HG03457 (cell line): ENCODE data around the gene ENPP7.
"Not testable (repeated sequence)": the region's sequence is repeated elsewhere in the genome, so short reads cannot be mapped to it uniquely, and the experiment has no call there.

Experiments used
- ATAC-seq: cut with Tn5 transposase; IDR thresholded peaks from one replicate; pipeline ENCODE4 v1.9.1; 2021; ENCODE audit warnings: moderate number of reproducible peaks; ENCODE audit not compliant: unreplicated experiment

ENPP7 gene

DNA sequence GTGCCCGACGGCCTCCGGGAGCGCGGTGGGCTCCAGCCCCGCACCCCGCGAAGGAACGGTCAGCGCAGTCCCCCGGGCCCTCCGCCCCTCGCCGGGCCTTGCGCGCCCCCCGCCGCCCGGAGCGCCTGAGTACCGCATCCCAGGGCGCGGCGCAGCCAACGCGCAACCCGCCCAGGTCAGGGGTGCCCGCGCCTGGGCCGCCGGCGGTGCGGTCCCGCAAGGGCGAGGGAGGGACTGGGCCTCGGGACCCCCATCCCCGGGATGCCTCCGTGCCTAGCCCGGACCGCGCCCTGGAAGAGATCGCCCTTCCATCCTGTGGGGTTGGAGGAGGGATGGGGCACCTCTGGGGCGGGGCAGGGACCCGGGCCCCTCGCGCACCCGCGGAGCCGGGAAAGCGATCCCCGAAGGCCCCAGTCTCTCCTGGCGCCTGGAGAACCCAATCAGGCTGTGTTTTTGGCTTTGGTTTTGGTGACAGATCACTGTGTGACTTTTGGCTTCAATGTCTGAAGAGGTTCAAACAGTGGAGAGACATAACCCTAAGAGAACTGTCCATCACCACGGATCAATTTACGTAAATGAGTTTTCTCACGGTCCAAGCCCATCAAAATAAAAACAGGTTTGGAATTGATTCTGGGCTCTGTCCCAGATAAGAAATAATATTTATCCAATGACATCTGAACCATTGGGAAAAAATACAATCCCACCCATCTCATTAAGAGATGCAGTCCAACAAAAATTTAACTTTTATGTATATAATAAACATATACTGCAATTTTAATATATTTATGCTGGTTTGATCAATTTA, 17.8 kb downstream of the ENPP7 start:
- no peak for ATAC-seq

DNA sequence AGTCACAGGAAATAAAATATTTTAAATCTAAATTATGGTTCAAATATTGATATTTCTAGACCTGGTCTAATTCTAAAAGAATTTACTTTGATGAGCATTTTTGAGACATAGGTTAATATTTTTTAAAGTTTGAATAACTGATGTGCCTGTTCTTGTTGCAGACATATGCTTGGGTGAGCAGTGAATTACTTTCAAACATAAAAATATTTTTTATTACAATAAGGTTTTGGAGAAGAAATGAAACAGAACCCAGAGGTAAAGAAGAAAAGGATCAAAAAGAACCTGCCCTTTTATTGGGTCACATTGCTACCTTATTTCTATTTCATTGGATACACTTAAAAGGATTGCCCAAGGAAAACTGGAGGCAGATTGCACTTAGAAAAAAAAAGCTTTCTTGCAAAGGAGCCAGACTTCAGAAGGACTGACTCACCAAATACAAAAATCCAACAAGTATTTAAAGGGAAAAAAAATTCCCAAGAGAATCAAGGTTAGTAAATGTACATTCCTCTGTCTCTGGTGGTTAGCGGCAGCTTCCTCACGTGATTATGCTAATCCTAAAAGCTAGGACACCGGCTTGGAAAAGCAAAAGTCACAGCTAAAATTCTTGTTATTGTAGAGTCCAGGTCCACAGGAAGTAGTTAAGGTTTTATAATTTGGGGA, 18.5 kb downstream of the ENPP7 start:
- ATAC-seq: no peak

DNA sequence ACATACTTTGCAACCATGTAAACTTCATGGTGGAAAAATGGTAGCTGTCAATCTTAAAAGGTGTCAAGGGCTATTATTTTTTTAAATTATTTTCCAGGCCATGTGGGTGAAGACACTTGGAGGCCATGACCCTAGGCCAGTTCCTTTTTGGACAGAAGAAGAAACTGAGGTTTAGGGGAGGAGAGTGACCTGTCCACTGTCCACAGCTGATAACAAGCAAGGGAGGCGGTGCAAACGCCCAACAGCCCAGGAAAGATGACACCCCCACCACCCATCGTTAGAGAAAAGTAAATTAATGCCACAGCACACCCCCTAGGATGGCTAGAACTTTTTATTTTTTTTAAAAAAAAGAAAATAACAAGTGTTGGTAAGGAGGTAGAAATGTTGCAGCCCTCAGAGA, 19.2 kb downstream of the ENPP7 start:
- no peak for ATAC-seq

DNA sequence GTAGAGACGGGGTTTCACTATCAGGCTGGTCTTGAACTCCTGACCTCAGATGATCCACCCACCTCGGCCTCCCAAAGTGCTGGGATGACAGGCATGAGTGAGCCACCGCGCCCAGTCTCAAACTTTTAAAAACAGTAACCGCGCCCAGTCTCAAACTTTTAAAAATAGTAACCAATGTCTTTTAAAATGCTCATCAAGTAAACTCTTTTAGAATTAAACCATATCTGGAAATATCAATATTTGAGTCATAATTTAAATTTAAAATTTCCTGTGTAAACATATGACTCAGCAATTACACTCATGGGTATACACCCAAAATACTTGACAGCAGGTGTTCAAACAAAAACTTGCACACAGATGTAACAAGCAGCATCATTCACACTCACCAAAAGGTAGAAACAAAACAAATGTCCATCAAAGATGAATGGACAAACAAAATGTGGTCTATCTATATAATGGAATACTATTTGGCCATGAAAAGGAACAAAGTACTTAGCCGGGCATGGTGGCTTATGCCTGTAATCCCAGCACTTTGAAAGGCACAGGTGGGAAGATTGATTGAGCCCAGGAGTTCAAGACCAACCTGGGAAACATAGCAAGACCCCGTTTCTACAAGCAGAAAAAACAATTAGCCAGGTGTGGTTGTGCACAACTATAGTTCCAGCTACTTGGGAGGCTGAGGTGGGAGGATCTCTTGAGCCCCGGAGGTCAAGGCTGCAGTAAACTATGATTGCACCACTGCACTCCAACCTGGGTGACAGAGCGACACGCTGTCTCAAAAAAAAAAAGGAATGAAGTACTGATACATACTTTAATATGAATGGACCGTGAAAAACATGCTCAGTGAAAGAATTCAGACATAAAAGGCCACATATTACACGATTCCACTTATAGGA, 20.2 kb downstream of the ENPP7 start:
- ATAC-seq: no peak

DNA sequence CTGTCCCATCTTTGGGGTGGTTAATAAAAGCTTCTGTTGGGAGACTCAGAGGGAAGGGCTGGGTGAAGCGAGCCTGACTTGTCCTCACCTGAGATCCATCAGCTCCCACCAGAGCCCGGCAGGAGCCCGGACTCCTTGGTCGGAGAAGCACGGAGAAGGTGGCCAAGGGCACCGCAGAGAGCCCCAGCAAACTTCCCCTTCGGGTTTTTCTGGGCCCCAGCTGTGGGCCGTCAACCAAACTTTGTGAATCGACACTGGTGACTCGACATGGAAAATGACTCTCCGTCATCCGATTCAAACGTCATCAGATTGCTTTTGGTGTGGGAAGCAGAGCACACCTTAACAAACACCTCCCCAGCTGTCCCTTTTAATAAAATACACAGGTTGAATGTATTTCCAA, 21.4 kb downstream of the ENPP7 start:
- ATAC-seq: no peak

DNA sequence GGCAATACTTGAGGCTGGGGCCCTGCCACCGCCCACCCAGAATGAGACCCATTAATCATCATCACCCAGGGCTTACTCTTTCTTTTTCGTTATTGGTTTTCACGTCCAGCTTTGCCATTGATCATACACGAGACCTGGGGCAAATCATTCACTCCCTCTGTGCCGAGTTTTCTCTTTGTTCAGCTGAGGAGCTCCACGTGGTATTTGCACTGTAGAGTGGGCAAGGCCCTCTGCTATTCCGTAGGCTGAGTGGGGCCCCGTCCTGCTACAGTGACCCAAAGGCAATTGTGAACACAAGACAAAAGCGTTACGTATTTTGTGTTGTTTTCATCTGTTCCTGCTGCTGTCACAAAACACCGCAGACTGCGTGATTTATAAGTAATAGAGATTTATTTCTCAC, 23.6 kb downstream of the ENPP7 start:
- ATAC-seq: no peak

DNA sequence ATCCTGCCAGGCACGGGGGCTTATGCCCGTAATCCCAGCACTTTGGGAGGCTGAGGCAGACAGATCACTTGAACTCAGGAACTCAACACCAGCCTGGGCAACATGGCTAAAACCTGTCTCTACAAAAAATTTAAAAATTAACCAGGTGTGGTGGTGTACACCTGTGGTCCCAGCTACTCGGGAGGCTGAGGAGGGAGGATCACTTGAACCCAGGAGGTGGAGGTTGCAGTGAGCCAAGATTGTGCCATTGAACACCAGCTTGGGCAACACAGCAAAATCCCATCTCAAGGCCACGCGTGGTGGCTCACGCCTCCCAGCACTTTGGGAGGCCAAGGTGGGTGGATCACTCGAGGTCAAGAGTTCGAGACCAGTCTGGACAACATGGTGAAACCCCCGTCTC, 24.2 kb downstream of the ENPP7 start:
- not testable (repeated sequence) for ATAC-seq

DNA sequence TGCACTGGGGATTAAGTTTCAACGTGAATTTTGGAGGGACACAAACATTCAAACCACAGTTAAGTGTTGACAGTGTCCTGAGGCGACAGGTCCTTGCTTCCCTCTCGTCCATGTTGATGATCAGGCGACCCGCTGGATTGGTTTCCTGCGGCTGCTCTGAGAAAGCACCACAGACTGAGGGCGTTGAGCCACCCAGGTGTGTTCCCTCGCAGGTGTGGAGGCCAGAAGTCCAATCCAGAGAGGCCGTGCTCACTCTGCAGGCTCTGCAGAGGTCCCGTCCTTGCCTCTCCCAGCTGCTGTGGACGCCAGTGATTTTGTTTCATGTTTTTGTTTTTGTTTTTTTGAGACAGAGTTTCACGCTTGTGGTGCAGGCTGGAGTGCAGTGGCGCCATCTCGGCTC, 24.8 kb downstream of the ENPP7 start:
- no peak for ATAC-seq

DNA sequence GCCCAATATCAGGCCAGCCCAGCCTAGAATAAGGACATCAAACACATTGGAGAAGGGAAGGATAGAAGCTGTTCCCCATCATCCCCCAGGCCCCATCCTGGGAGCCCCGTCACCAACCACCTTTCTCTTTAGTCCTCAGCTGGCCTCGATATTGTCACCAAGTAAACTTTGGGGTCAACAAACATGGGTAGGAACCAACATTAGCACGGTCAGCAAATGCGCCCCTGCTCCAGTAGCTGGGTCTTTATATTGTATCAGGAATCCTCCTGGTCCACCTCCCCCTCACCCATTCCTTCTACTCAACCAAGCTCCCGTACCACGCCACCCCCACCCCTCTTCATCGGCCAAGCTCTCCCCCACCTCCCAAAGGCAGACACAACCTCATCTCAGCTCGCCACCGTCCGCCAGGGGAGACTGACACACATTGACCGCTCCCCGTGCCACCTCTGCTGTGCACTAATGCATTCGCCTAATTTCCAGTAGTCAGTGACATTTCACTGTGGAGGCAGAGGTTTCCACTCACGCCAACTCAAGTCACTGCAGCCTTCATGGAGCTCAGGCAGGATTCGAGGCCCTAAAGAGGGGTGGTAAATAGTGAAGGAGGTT, 26.5 kb downstream of the ENPP7 start:
- ATAC-seq: no peak

DNA sequence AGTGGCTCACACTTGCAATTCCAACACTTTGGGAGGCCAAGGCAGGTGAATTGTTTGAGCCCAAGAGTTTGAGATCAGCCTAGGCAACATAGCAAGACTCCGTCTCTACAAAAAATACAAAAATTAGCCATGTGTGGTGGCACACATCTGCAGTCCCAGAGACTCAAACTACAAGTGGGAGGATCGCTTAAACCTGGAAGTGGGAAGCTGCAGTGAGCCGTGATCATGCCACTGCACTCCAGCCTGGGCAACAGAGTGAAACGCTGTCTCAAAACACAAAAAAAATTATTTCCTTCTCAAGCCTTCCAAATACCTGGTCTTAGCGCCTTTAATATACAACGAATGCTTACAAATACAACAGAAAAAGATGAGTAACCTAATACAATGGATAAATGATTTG, 27.5 kb downstream of the ENPP7 start:
- ATAC-seq: no peak

DNA sequence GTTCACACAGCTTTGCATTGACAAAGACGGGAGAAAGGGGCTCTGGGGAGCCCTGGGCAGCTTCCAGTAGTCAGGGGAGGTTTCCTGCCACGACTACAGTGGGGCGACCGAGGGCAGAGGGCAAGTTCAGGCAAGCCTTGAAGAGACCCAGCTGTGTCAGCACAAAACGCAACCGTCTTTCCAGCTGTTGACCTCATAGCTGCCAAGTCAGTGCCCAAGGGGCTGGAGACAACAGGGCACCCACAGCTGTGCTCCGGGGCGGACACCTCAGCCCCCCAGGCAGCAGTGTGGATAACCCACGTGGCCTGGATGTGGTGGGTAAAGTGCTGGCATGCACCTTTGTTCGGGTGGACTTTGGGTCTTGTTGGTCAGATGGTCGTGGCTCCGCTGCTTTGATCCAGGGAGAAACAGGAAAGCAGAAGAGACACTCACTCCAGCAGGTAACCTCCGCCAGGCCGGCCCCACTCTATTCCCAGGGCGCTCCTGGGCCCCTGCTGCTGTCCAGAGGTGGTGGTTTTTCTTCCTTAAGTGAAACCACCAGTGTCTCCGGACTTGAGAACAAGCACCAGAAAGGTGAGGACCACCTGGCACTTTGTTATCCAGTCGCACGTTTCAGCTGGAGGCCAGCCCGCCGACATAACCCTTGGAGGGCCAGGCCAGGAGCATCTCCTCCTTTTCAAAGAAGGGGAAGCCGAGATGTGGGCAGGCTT, 29.6 kb downstream of the ENPP7 start:
- no peak for ATAC-seq

DNA sequence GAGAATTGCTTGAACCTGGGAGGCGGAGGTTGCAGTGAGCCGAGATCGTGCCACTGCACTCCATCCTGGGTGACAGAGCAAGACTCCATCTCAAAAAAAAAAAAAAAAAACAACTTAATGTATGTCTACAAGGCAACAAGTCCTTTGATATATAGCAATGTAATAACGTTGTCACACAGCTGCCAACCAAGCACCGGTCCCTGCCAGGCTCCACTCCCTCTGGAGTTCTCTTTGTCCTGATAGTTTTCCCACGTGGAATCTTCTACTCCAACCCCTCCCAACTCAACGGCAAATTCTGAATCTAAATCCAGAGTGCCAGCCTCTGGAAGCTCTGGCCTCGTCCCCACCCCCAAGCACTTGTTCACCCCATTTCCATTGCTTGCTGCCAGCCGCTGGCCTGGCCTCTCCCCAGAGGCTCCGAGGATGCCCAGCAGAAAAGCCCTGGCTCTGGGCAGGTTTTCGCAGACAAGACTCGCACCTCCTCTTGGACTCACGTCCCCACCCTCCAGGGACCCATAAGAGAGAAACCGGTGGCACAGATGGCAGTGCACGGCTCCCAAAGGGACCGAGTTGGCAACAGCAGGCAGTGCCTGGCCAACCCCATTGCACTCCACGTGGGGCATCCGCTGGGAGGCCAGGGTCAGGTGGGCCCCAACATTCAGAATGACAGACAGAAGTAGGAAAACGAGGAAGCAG, 31.3 kb downstream of the ENPP7 start:
- ATAC-seq: no peak

DNA sequence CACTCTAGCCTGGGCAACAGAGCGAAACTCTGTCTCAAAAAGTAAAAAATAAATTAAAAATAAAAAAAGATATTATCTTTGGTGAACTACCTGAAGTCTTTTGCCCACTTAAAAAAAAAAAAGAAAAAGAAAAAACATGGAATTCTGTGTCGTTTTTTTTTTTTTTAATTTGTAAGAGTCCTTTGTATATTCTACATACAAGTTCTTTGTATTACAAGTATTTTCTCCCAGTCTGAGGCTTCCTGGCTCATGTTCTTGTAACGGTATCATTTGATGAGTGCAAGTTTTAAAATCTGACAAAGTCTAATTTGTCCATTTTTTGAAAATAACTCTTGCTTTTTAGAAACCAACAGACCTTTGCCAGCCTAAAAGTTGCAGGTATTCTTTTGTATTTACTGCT, 35.0 kb downstream of the ENPP7 start:
- no peak for ATAC-seq

DNA sequence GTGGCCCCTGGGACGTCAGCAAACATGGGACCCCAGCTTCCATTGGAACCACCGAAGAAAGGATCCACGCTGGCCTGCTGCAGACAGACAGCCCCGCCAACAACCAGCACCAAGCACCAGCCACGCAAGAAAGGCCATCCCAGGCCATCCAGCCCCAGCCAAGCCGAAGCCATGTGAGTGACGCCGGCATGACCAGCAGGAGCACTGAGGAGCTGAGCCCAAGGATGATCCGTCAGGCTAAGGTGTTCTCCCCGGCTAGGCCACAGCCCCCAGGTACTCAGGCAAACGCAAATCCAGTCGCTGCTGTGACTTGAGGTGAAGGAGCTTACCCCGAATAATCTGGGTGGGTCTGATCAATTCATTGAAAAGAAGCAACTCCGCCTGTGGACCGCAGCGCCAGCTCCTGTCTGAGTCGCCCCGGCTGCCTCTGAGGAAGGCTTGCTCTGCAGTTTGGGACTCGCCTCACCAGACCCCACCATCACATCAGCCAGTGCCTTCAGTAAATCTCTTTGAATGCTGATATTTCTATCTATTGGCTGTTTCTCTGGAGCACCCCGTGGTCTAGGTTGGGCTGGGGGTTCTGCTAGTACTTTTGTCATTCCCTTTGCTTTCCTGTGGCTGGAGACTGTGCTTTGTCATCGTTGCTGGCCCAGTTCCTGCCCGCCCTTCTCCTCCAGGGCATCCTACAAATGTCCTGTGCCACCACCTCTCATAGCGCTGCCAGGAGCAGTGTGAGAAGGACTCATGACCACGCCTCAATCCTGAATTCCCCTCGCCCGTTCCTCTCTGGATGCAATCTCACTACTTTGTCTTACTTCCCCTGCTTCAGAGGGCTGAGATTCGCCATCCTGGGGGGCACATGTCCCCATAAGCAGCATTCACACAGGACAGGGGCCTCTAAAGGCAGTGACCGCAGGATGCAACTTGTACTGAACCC, 39.1 kb downstream of the ENPP7 start:
- ATAC-seq: no peak

DNA sequence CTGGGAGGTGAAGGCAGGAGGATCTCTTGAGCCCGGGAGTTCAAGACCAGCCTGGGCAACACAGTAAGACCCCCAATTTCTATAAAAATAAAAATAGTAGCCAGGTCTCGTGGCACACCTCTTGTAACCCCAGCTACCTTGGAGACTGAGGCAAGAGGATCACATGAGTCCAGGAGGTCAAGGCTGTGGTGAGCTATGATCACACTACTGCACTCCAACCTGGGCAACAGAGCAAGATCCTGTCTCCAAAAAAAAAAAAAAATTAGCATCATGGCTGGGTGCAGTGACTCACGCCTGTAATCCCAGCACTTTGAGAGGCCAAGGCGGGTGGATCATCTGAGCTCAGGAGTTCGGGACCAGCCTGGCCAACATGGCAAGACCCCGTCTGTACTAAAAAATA, 40.5 kb downstream of the ENPP7 start:
- ATAC-seq: no peak

DNA sequence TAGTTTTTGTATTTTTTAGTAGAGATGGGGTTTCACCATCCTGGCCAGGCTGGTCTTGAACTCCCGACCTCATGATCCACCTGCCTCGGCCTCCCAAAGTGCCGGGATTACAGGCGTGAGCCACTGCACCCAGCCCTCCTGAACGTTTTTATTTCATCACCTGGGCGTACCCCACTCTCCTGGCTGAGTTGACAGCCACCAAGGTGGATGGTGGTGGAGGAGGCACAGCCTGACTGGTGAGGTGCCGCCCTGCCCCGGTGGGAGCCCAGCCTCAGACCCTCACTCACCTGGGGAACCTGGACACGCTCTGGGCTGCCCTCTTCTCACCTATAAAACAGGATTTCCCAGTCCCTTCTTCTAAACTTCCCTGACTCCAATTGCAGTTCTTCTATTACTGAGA, 42.0 kb downstream of the ENPP7 start:
- not testable (repeated sequence) for ATAC-seq

DNA sequence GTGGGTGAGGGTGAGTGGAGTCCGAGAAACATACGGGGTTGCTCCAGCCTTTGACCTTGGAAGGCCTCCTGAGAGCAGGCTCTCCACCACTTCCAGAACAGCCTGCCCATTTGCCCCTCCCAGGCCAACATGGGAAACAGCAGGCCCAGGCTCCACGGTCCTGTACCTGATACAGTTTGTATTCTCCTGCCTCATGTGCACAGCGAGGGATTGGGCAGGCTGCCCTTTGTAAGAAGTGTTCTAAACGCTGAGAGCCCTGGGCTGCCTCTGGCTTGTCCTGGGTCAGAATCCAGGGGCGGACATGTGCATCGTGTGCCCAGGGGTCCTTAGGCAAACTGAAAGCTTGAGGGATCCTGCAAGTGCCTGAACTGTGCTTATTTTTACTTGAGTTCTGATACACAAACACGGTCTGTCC, 43.8 kb downstream of the ENPP7 start:
- ATAC-seq: no peak

DNA sequence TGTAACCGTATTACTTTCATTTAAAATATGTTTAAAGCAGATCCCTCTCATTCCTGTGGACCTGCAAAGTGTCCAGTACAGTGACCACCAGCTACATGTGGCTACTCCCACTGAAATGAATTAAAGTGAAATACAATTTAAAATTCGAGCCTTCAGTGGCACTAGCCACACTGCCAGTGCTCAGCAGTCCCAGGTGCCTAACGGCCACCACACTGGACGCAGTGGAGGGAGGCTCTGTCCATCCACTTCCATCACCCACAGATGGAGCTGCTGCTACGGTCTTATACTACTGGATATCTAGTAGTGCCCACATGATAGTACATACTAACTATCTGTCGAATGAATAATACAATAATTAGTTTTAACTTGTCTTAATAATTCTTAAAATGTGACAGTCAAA, 44.9 kb downstream of the ENPP7 start:
- no peak for ATAC-seq
